ENCODE measurements around the gene PSORS1C2. TPM values are rescaled to one million over a fixed set of nuclear protein-coding genes. Genes with fewer than 3 reads are reported as not detected.
"Not testable (repeated sequence)": the region's sequence is repeated elsewhere in the genome, so short reads cannot be mapped to it uniquely, and the experiment has no call there.

Gene PSORS1C2
- total RNA-seq, 1 experiment from 2014 or later = 0.33 TPM

DNA sequence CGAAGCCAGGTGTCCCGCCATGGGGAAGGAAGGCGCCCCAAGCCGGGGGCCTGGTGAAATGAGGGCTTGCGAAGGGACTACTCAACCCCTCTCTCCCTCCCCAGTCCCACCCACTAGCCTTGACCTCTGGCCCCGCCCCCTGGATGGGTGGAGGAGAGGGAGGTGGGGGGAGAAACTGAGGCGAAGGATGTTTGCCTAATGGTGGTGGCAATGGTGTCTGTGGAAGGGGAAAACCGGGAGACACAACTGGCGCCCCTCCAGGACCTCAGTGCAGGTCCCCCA lies 31.7 kb upstream of the PSORS1C2 start, which contains the start of gene POU5F1:
TSS of gene POU5F1 (minus strand) at position 83 of the 282 bp plus-strand sequence. CDS start at position 21, 62 bp downstream.
- H3K18ac ChIP-seq (ENCODE audit: insufficient read length, low read depth, low read length) = peak within 1 kb of the TSS; percentile 65
- H2AFZ ChIP-seq (ENCODE audit: low read length) = no peak within 1 kb of the TSS
- peak within 1 kb of the TSS; percentile 45 for H3K14ac ChIP-seq (ENCODE audit: insufficient read depth, low read length)
- H4K91ac ChIP-seq (ENCODE audit: insufficient read length, low read depth, low read length) = no peak within 1 kb of the TSS
- peak within 1 kb of the TSS; percentile 26 for H2BK12ac ChIP-seq (ENCODE audit: insufficient read length, low read depth, low read length)
- no peaks in the 10 kb centered on the region for H3K9me3 ChIP-seq (ENCODE audit: control insufficient read depth, low read depth, low read length)
- no peaks in the 10 kb centered on the region for H4K20me1 ChIP-seq (ENCODE audit: control insufficient read depth, insufficient read depth, insufficient read length)
- TF ChIP-seq, protein P1, sequence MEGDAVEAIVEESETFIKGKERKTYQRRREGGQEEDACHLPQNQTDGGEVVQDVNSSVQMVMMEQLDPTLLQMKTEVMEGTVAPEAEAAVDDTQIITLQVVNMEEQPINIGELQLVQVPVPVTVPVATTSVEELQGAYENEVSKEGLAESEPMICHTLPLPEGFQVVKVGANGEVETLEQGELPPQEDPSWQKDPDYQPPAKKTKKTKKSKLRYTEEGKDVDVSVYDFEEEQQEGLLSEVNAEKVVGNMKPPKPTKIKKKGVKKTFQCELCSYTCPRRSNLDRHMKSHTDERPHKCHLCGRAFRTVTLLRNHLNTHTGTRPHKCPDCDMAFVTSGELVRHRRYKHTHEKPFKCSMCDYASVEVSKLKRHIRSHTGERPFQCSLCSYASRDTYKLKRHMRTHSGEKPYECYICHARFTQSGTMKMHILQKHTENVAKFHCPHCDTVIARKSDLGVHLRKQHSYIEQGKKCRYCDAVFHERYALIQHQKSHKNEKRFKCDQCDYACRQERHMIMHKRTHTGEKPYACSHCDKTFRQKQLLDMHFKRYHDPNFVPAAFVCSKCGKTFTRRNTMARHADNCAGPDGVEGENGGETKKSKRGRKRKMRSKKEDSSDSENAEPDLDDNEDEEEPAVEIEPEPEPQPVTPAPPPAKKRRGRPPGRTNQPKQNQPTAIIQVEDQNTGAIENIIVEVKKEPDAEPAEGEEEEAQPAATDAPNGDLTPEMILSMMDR (conservative IDR thresholded peaks at IDR 0.05) = no peak
- H3K4me3 Mint-ChIP-seq = peak within 1 kb of the TSS; percentile 91
- H3K79me1 ChIP-seq (ENCODE audit: insufficient read depth, low read depth, low read length, poor library complexity, severe bottlenecking) = no peaks in the 10 kb centered on the region
- H2BK5ac ChIP-seq (ENCODE audit: insufficient read length, low read length) = peak within 1 kb of the TSS; percentile 47
- peak within 1 kb of the TSS; percentile 10 for H3K27ac ChIP-seq (ENCODE audit: insufficient read length, low read depth, low read length)
- no peak within 1 kb of the TSS for H2BK120ac ChIP-seq (ENCODE audit: low read depth, low read length, poor library complexity, severe bottlenecking)
- no peak within 1 kb of the TSS for H3K56ac ChIP-seq (ENCODE audit: insufficient read length, low read depth, low read length)
- H3K79me2 ChIP-seq (ENCODE audit: insufficient read depth, low read length) = peaks cover 43% of the 10 kb centered on the region
- peak; percentile 80 for DNase-seq
- H3K27me3 Mint-ChIP-seq (ENCODE audit: low read depth) = no peaks in the 10 kb centered on the region; the same call in 1 of the 2 replicates
- no peaks in the 10 kb centered on the region for H3K27me3 ChIP-seq (ENCODE audit: insufficient read depth, low read length)
- peaks cover 22% of the 10 kb centered on the region for H3K23me2 ChIP-seq (ENCODE audit: insufficient read length, low read depth, low read length, poor library complexity, severe bottlenecking)
- H3K9me3 Mint-ChIP-seq = no peaks in the 10 kb centered on the region; a peak in 1 of 5 replicates
- peaks cover 18 to 45% (median 36%) of the 10 kb centered on the region in 3 experiments for H3K36me3 Mint-ChIP-seq (ENCODE audit: insufficient read depth in 1 of 3, low read depth in 3 of 3)
- H3K9ac ChIP-seq (ENCODE audit: extremely low read depth, insufficient read length, low read length) = peak within 1 kb of the TSS; percentile 94
- H4K8ac ChIP-seq (replicated peaks; ENCODE audit: insufficient read length, low read depth, low read length) = no peak within 1 kb of the TSS
- H3K27ac Mint-ChIP-seq = peak within 1 kb of the TSS; percentile 98 to 100 (median 98)
- no peak within 1 kb of the TSS for H3K4ac ChIP-seq (ENCODE audit: low read depth, low read length)
- no peak within 1 kb of the TSS for H2AK5ac ChIP-seq (ENCODE audit: insufficient read length, low read length)
- H3T11ph ChIP-seq (ENCODE audit: low read length) = no peak within 1 kb of the TSS
- H3K4me2 ChIP-seq (ENCODE audit: insufficient read depth, insufficient read length, low read length) = peak within 1 kb of the TSS; percentile 97
- peaks cover 56 to 81% of the 10 kb centered on the region in 2 experiments for H3K4me1 Mint-ChIP-seq
- WGBS (ENCODE audit: extremely low coverage, insufficient read length, low lambda C conversion rate) = no CpG with 5 or more reads among the region's 9 CpGs
- H2BK15ac ChIP-seq (ENCODE audit: low read depth, low read length) = no peak within 1 kb of the TSS
- peaks cover 8% of the 10 kb centered on the region for H3K4me1 ChIP-seq (ENCODE audit: insufficient read depth, low read length)
- H2BK20ac ChIP-seq (ENCODE audit: low read depth, low read length, poor library complexity, severe bottlenecking) = no peak within 1 kb of the TSS
- H4K5ac ChIP-seq (ENCODE audit: insufficient read length, low read depth, low read length) = peak within 1 kb of the TSS; percentile 33
- H3K23ac ChIP-seq (ENCODE audit: insufficient read length, low read depth, low read length) = no peak within 1 kb of the TSS

DNA sequence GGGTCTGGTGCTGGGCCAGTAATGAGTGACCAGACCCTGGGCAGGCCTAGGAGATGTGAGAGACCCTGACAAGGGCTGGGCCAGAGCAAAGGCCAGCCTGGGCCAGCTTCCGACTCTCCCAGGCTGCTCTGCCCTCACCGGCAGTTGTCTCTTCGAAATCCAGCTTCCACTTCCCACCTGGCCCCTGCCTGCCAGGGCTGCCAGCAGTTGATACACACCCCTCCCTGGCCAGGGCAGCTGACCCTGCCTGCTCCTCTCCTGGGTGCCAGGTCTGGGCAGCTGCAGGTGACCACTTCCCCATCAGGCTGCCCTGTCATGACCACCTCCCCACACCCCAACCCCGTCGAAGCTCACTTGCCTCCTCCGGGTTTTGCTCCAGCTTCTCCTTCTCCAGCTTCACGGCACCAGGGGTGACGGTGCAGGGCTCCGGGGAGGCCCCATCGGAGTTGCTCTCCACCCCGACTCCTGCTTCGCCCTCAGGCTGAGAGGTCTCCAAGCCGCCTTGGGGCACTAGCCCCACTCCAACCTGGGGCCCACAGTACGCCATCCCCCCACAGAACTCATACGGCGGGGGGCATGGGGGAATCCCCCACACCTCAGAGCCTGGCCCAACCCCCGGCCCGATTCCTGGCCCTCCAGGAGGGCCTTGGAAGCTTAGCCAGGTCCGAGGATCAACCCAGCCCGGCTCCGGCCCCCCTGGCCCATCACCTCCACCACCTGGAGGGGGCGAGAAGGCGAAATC lies 31.2 kb upstream of the PSORS1C2 start:
- not testable (repeated sequence) for H2AK5ac ChIP-seq (ENCODE audit: insufficient read length, low read length); H3K4ac ChIP-seq (ENCODE audit: low read depth, low read length); H4K8ac ChIP-seq (replicated peaks; ENCODE audit: insufficient read length, low read depth, low read length); H2BK15ac ChIP-seq (ENCODE audit: low read depth, low read length); H3K27ac ChIP-seq (ENCODE audit: insufficient read length, low read depth, low read length); H4K20me1 ChIP-seq (ENCODE audit: control insufficient read depth, insufficient read depth, insufficient read length); H3K4me1 ChIP-seq (ENCODE audit: insufficient read depth, low read length); H3K23ac ChIP-seq (ENCODE audit: insufficient read length, low read depth, low read length); H4K91ac ChIP-seq (ENCODE audit: insufficient read length, low read depth, low read length); H3K18ac ChIP-seq (ENCODE audit: insufficient read length, low read depth, low read length); H2BK5ac ChIP-seq (ENCODE audit: insufficient read length, low read length); H3K9me3 ChIP-seq (ENCODE audit: control insufficient read depth, low read depth, low read length); H4K5ac ChIP-seq (ENCODE audit: insufficient read length, low read depth, low read length); H3K27me3 ChIP-seq (ENCODE audit: insufficient read depth, low read length); H2BK12ac ChIP-seq (ENCODE audit: insufficient read length, low read depth, low read length); H2BK120ac ChIP-seq (ENCODE audit: low read depth, low read length, poor library complexity, severe bottlenecking); H3K79me1 ChIP-seq (ENCODE audit: insufficient read depth, low read depth, low read length, poor library complexity, severe bottlenecking); H2BK20ac ChIP-seq (ENCODE audit: low read depth, low read length, poor library complexity, severe bottlenecking); DNase-seq; H3K56ac ChIP-seq (ENCODE audit: insufficient read length, low read depth, low read length); H3T11ph ChIP-seq (ENCODE audit: low read length); H3K9me3 Mint-ChIP-seq; H2AFZ ChIP-seq (ENCODE audit: low read length); H3K27me3 Mint-ChIP-seq (ENCODE audit: low read depth)
- H3K14ac ChIP-seq (ENCODE audit: insufficient read depth, low read length) = peak overlapping the region; percentile 3; the same call in 1 of the 2 replicates
- H3K79me2 ChIP-seq (ENCODE audit: insufficient read depth, low read length) = peaks cover 43% of the 10 kb centered on the region
- Mint-ChIP-seq H3K27ac (peak overlapping the region; percentile 41 to 100 (median 82)), H3K36me3 (ENCODE audit: insufficient read depth in 1 of 3, low read depth in 3 of 3) (peaks cover 23 to 51% (median 38%) of the 10 kb centered on the region in 3 experiments), H3K4me3 (peak overlapping the region; percentile 91), H3K4me1 (peaks cover 60 to 86% of the 10 kb centered on the region in 2 experiments)
- no CpG with 5 or more reads among the region's 23 CpGs for WGBS (ENCODE audit: extremely low coverage, insufficient read length, low lambda C conversion rate)
- peak overlapping the region; percentile 97 for H3K4me2 ChIP-seq (ENCODE audit: insufficient read depth, insufficient read length, low read length)
- H3K23me2 ChIP-seq (ENCODE audit: insufficient read length, low read depth, low read length, poor library complexity, severe bottlenecking) = peaks cover 22% of the 10 kb centered on the region
- peak overlapping the region; percentile 94 for H3K9ac ChIP-seq (ENCODE audit: extremely low read depth, insufficient read length, low read length)
